HCT116 (cell line): ENCODE results near the gene PCDHB4. TPM values are rescaled to one million over a fixed set of nuclear protein-coding genes. Genes with fewer than 3 reads are reported as not detected.

Source experiments
- ATAC-seq: fragments of 200-7000 bp; cut with Tn5 transposase; 2 replicates; pipeline ENCODE4 v1.9.1; 2020; ENCODE audit warnings: mild to moderate bottlenecking, moderate library complexity
- BruUV-seq: library from RNA; stranded (reverse); fragments of 400-500 nt; replicated peaks from 2 replicates; lab custom pipeline; 2021; lab: Mats Ljungman, UMichigan
- CTCF ChIA-PET: fragments of 300-600 bp; sonication (Branson Sonifier 250); formaldehyde crosslinking; loops from one replicate; lab custom pipeline; 2021; ENCODE audit warnings: antibody characterized with exemption; lab: Charles Lee
- POLR2A ChIA-PET: fragments of 300-600, 350-600 bp; sonication (Branson Sonifier 250); formaldehyde crosslinking; loops from one replicate; lab custom pipeline; 2021; ENCODE audit warnings: antibody characterized with exemption; lab: Charles Lee
- RAD21 ChIA-PET, 2 experiments: fragments of 300-600 bp; sonication (Branson Sonifier 250); formaldehyde crosslinking; loops; one replicate each; lab custom pipeline; 2023; ENCODE audit warnings: low total read pairs in 2 of 2; ENCODE audit not compliant: uncharacterized antibody in 2 of 2, unreplicated experiment in 2 of 2, low non-redundant PET in 1 of 2; lab: Charles Lee
- DNase-seq: peaks from one replicate; pipeline ENCODE4 v3.0.0-alpha.2; 2010; ENCODE audit warnings: low read depth, low spot score
- H2AFZ ChIP-seq: fragments of 200-600 bp; shearing (Covaris generic), sonication (generic); 2 replicates; pipeline ENCODE4 v1.6.1; 2017; ENCODE audit warnings: low read depth, mixed run types, mixed read lengths, antibody characterized with exemption, low read length; ENCODE audit not compliant: poor library complexity, severe bottlenecking
- H3K27ac ChIP-seq: 2 replicates; pipeline ENCODE4 v1.5.1; 2012; ENCODE audit warnings: low read depth, low read length
- H3K27me3 ChIP-seq: fragments of 200-600 bp; sonication (generic); 2 replicates; pipeline ENCODE4 v1.6.1; 2016; ENCODE audit warnings: mixed run types, low read length, mixed read lengths; ENCODE audit not compliant: insufficient read depth
- H3K36me3 ChIP-seq, 2 experiments: fragments of 200-500 bp in 1 of 2; fragments of 200-600 bp in 1 of 2; sonication (Bioruptor generic) in 1 of 2; sonication (generic) in 1 of 2; 2 replicates each; pipeline versions ENCODE4 v1.5.1 to v1.6.1; 2014 to 2016; ENCODE audit warnings: low read length in 2 of 2, inconsistent platforms in 1 of 2, mixed read lengths in 1 of 2, mixed run types in 1 of 2; ENCODE audit not compliant: insufficient read depth in 2 of 2, control insufficient read depth in 1 of 2
- H3K4me1 ChIP-seq, 2 experiments: fragments of 200-600 bp in 1 of 2; sonication (generic) in 1 of 2; 2 replicates each; pipeline versions ENCODE4 v1.5.1 to v1.6.1; 2012 to 2017; ENCODE audit warnings: low read length in 2 of 2, inconsistent platforms in 1 of 2, mild to moderate bottlenecking in 1 of 2, mixed read lengths in 1 of 2, mixed run types in 1 of 2, moderate library complexity in 1 of 2; ENCODE audit not compliant: insufficient read depth in 2 of 2, control insufficient read depth in 1 of 2
- H3K4me2 ChIP-seq: fragments of 200-600 bp; sonication (generic); 2 replicates; pipeline ENCODE4 v1.6.1; 2017; ENCODE audit warnings: mixed run types, low read length, mixed read lengths
- H3K4me3 ChIP-seq, 2 experiments: fragments of 200-600 bp in 1 of 2; sonication (generic) in 1 of 2; replicated peaks in 1 of 2; 2 replicates each; pipeline ENCODE4 v1.5.1; 2011 to 2016; ENCODE audit warnings: low read length in 2 of 2, control low read depth in 1 of 2, low read depth in 1 of 2, mild to moderate bottlenecking in 1 of 2, mixed read lengths in 1 of 2, mixed run types in 1 of 2
- H3K79me2 ChIP-seq: fragments of 200-600 bp; sonication (generic); 2 replicates; pipeline ENCODE4 v1.6.1; 2017; ENCODE audit warnings: mild to moderate bottlenecking, mixed run types, low read length, moderate library complexity, mixed read lengths; ENCODE audit not compliant: insufficient read depth
- H3K9ac ChIP-seq: fragments of 200-600 bp; sonication (generic); 2 replicates; pipeline ENCODE4 v1.6.1; 2016; ENCODE audit warnings: low read length, mixed read lengths
- H3K9me2 ChIP-seq: fragments of 200-600 bp; sonication (generic), shearing (Covaris generic); 2 replicates; pipeline ENCODE4 v1.6.1; 2017; ENCODE audit warnings: mixed run types, mild to moderate bottlenecking, moderate library complexity; ENCODE audit not compliant: insufficient read depth
- H3K9me3 ChIP-seq, 2 experiments: fragments of 200-500 bp in 1 of 2; fragments of 200-600 bp in 1 of 2; sonication (Bioruptor generic) in 1 of 2; sonication (generic) in 1 of 2; 2 replicates each; pipeline ENCODE4 v1.6.1; 2014 to 2017; ENCODE audit warnings: low read length in 2 of 2, mixed read lengths in 2 of 2, inconsistent platforms in 1 of 2, low read depth in 1 of 2, mild to moderate bottlenecking in 1 of 2, mixed run types in 1 of 2, moderate library complexity in 1 of 2; ENCODE audit not compliant: control insufficient read depth in 1 of 2, insufficient read depth in 1 of 2
- H4K20me1 ChIP-seq: fragments of 200-600 bp; sonication (generic), shearing (Covaris generic); 2 replicates; pipeline ENCODE4 v1.6.1; 2017; ENCODE audit warnings: mixed run types, mild to moderate bottlenecking, moderate library complexity; ENCODE audit not compliant: insufficient read depth
- CBX3 ChIP-seq: IDR thresholded peaks from 2 replicates; pipeline ENCODE4 v1.6.1; 2012; ENCODE audit warnings: low read depth
- CEBPB ChIP-seq: IDR thresholded peaks from 2 replicates; pipeline ENCODE4 v1.6.1; 2012; ENCODE audit warnings: low read depth
- SIN3A ChIP-seq: IDR thresholded peaks from 2 replicates; pipeline ENCODE4 v1.6.1; 2012; ENCODE audit warnings: low read depth
- SP1 ChIP-seq: IDR thresholded peaks from 2 replicates; pipeline ENCODE4 v1.6.1; 2012; ENCODE audit warnings: low read depth
- SRF ChIP-seq: IDR thresholded peaks from 2 replicates; pipeline ENCODE4 v1.6.1; 2012; ENCODE audit warnings: low read depth
- YY1 ChIP-seq: IDR thresholded peaks from 2 replicates; pipeline ENCODE4 v1.6.1; 2011; ENCODE audit warnings: low read length, low read depth, moderate library complexity, mild to moderate bottlenecking; ENCODE audit not compliant: insufficient replicate concordance; ENCODE audit errors: extremely low read depth
- ZFX ChIP-seq: fragments of 450-650 bp; IDR thresholded peaks from 2 replicates; pipeline ENCODE4 v1.6.1; 2017
- intact Hi-C: fragments of 100-400 bp; cut with micrococcal nuclease; formaldehyde crosslinking; loops from 2 replicates; pipeline ENCODE4 v1.10.0; 2022
- total RNA-seq: library from RNA; stranded (reverse); gene quantifications from one replicate; pipeline ENCODE4 v1.2.1, GENCODE V29; 2021; ENCODE audit not compliant: unreplicated experiment
- TF ChIP-seq, protein P1 (sequence below): IDR thresholded peaks from 2 replicates; pipeline ENCODE4 v1.6.1; 2011; ENCODE audit warnings: mild to moderate bottlenecking, low read length, moderate library complexity; ENCODE audit not compliant: insufficient replicate concordance; ENCODE audit errors: extremely low read depth

The PCDHB4 gene
- total RNA-seq, 1 experiment from 2014 or later = not detected

DNA sequence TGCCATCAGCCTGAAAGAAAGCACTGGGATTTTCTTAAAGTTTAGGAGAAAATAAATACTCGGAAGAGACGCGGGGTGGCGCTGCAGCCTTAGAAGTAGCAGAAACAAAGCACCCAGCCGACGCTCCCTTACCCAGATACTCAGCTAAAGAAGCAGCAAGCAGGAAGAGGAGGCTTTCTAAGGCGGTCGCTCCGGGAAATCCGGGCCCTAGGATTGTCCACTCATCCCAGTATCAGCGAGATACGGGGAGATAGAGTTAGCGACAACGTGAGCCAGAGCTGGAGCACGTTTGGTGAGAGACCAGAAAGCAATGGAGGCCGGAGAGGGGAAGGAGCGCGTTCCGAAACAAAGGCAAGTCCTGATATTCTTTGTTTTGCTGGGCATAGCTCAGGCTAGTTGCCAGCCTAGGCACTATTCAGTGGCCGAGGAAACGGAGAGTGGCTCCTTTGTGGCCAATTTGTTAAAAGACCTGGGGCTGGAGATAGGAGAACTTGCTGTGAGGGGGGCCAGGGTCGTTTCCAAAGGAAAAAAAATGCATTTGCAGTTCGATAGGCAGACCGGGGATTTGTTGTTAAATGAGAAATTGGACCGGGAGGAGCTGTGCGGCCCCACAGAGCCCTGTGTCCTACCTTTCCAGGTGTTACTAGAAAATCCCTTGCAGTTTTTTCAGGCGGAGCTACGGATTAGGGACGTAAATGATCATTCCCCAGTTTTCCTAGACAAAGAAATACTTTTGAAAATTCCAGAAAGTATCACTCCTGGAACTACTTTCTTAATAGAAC lies 26.9 kb upstream of the PCDHB4 start, which contains the start of gene PCDHB2:
Gene PCDHB2, plus strand, starts transcription at position 135 of the 782 bp plus-strand sequence. Its CDS starts 176 bp downstream, at position 311.
- ATAC-seq (no peak), DNase-seq (no peak)
- Histone ChIP-seq H3K27ac (no peak within 1 kb of the TSS), H3K4me3 (no peak within 1 kb of the TSS), H3K4me2 (no peak within 1 kb of the TSS), H4K20me1 (no peaks in the 10 kb centered on the region), H3K27me3 (no peaks in the 10 kb centered on the region), H3K36me3 (no peaks in the 10 kb centered on the region), H3K79me2 (no peaks in the 10 kb centered on the region), H3K9ac (no peak within 1 kb of the TSS), H3K4me1 (no peaks in the 10 kb centered on the region), H3K9me2 (no peaks in the 10 kb centered on the region), H3K9me3 (peaks cover 5 to 6% of the 10 kb centered on the region in 2 experiments; a peak in 2 of 4 replicates), H2AFZ (no peak within 1 kb of the TSS)
- ChIA-PET RAD21 (no interaction called here), POLR2A (no interaction called here), CTCF (no interaction called here)
- TF ChIP-seq YY1 (no peak), SIN3A (no peak), SRF (no peak), CBX3 (no peak), ZFX (no peak), CEBPB (no peak), SP1 (no peak)
- TF ChIP-seq, protein P1, sequence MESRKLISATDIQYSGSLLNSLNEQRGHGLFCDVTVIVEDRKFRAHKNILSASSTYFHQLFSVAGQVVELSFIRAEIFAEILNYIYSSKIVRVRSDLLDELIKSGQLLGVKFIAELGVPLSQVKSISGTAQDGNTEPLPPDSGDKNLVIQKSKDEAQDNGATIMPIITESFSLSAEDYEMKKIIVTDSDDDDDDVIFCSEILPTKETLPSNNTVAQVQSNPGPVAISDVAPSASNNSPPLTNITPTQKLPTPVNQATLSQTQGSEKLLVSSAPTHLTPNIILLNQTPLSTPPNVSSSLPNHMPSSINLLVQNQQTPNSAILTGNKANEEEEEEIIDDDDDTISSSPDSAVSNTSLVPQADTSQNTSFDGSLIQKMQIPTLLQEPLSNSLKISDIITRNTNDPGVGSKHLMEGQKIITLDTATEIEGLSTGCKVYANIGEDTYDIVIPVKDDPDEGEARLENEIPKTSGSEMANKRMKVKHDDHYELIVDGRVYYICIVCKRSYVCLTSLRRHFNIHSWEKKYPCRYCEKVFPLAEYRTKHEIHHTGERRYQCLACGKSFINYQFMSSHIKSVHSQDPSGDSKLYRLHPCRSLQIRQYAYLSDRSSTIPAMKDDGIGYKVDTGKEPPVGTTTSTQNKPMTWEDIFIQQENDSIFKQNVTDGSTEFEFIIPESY = no peak
- intact Hi-C loops = no loop called here
- BruUV-seq = no TSS peak
